Epithelial cell of prostate (primary cell): ENCODE measurements around the gene DNAL1.

Experiments used
- DNase-seq: peaks from one replicate; pipeline ENCODE4 v3.0.0-alpha.2; 2011; ENCODE audit warnings: low read depth, low spot score
- H3K27ac ChIP-seq: fragments of 450-650 bp; 2 replicates; pipeline ENCODE4 v1.5.1; 2017; ENCODE audit warnings: mild to moderate bottlenecking

The DNAL1 gene, protein sequence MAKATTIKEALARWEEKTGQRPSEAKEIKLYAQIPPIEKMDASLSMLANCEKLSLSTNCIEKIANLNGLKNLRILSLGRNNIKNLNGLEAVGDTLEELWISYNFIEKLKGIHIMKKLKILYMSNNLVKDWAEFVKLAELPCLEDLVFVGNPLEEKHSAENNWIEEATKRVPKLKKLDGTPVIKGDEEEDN

GRCh38 chr14:73644531-73645247 is at the start of gene DNAL1:
Gene DNAL1, plus strand, starts transcription at chr14:73644986. Its CDS starts 54 bp downstream, at chr14:73645040.
- peak; percentile 12 for DNase-seq

GRCh38 chr14:73599499-73599898 is 45.3 kb upstream of the DNAL1 start:
- H3K27ac ChIP-seq, result no peak overlapping the region
- DNase-seq, result no peak

More at GRCh38 chr14:73644531-73645247, at the start of gene DNAL1:
- peak within 1 kb of the TSS; percentile 55 for H3K27ac ChIP-seq

DNA sequence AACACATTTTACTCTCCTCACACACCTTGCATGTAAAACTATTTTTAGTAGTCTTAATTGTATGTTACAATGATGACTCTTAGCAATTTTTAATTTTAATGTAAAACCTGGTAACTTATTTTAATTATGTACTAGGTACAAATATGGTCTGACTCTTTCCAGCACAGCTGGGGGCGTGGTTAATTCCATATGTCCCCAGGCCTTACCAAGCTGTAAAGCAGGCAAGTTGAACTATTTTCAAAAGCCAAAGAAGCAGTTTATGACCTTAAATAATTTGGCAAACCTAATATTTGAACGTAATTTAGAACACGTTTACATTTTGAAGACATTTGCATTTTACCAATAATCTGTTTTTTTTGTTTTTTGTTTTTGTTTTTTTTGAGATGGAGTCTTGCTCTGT is 41.8 kb upstream of the DNAL1 start:
- H3K27ac ChIP-seq, result no peak overlapping the region
- DNase-seq, result no peak

- no peak for DNase-seq
- no peak overlapping the region for H3K27ac ChIP-seq
Measured at GRCh38 chr14:73606271-73606670, 38.5 kb upstream of the DNAL1 start.

DNA sequence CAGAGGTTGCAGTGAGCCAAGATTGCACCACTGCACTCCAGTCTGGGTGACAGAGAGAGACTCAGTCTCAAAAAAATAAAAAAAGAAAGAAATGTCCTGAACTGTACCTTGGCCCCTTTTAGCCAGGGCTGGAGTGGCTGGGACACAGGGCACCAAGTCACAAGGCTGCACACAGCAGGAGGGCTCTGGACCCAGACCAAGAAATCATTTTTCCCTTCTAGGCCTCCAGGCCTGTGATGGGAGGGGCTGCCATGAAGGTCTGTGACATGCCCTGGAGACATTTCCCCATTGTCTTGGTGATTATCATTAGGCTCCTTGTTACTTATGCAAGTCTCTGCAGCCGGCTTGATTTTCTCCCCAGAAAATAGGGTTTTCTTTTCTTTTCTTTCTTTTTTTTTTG is 37.5 kb upstream of the DNAL1 start:
- no peak overlapping the region for H3K27ac ChIP-seq
- no peak for DNase-seq

GRCh38 chr14:73610687-73611086 is 34.1 kb upstream of the DNAL1 start:
- H3K27ac ChIP-seq, result no peak overlapping the region
- no peak for DNase-seq

- DNase-seq, result peak; percentile 18
- H3K27ac ChIP-seq, result peak within 1 kb of the TSS; percentile 33
Measured at GRCh38 chr14:73612339-73613045, 32.3 kb upstream of the DNAL1 start, which contains the start of gene ACOT6. Gene ACOT6, plus strand, starts transcription at chr14:73612517. Its CDS starts 55 bp downstream, at chr14:73612572.

DNA sequence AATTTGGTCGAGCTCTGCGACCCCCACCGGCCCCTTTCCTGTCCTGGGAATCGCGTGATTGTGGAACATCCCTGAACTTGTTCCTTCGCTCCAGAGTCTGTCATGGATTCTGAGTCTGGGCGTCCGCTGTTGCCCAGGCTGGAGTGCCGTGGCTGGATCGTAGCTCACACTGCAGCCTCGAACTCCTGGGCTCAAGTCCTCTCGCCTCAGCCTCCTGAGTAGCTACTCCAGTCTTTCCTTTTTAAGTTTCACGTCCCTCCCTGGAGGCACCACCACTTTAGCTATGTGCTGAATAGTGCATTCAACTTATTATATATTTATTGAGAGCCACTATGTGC is 31.8 kb upstream of the DNAL1 start:
- H3K27ac ChIP-seq, result peak overlapping the region; percentile 33
- no peak for DNase-seq

DNA sequence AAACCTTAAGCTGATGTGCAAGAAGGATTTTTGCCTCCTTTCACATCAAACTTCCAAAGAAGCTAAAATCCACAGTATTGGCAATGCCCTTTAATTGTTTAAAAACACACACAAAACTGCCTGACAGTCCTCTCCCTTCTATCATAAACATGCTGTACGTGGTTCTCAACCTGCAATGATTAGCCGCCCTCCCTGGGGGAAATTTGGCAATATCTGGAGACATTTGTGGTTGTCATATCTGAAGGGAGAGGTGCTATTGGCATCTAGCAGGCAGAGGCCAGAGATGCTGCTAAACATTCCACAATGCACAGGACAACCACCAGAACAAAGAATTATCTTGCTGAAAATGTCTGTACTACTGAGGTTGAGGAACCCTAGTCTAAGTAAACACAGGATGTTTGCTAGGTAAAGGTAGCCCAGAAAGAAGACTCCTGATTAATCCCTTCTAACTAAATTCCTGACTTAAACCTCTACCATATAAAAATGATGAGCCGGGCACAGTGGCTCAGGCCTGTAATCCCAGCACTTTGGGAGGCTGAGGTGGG is 31.3 kb upstream of the DNAL1 start:
- no peak overlapping the region for H3K27ac ChIP-seq
- DNase-seq, result no peak

DNA sequence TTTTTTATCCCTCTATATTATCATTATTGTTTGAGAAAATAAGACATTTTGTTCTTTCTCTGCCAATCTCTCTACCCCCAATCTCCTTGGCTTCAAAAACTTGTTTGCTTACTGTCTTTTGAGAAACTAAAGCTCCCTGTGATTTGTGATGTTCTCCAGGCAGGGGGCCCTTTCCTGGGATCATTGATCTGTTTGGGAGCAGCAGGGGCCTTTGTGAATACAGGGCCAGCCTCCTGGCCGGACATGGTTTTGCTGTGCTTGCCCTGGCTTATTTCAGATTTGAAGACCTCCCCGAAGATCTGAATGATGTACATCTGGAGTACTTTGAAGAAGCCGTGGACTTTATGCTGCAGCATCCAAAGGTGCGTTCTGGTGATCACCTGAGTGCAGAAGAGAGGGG is 28.0 kb upstream of the DNAL1 start:
- no peak for DNase-seq
- no peak overlapping the region for H3K27ac ChIP-seq

DNA sequence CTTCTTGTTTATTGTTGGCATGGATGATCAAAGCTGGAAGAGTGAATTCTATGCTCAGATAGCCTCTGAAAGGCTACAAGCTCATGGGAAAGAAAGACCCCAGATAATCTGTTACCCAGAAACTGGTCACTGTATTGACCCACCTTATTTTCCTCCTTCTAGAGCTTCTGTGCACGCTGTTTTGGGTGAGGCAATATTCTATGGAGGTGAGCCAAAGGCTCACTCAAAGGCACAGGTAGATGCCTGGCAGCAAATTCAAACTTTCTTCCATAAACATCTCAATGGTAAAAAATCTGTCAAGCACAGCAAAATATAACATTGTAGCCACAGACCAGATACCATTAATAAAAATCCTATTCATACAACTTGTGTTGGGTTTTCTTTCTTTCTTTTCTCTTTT is 25.3 kb upstream of the DNAL1 start:
- no peak overlapping the region for H3K27ac ChIP-seq
- DNase-seq, result no peak

DNA sequence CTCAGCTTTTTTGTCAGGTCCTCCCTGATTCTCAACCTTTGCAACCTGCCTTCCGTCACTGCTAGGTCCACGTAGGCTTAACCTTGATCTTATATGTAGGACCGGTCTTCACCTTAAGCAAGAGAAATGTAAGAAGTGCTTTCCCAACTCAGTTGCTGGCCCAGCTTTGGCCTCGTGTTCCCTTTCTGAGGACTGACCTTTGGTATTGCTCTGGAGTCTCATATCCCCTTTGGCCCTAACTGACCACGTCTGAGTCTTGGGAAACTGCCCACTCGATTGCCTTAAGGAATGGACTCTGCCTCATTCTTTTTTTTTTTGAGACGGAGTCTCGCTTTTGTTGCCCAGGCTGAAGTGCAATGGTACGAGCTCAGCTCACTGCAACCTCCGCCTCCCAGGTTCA is 24.5 kb upstream of the DNAL1 start:
- H3K27ac ChIP-seq, result no peak overlapping the region
- DNase-seq, result no peak

DNA sequence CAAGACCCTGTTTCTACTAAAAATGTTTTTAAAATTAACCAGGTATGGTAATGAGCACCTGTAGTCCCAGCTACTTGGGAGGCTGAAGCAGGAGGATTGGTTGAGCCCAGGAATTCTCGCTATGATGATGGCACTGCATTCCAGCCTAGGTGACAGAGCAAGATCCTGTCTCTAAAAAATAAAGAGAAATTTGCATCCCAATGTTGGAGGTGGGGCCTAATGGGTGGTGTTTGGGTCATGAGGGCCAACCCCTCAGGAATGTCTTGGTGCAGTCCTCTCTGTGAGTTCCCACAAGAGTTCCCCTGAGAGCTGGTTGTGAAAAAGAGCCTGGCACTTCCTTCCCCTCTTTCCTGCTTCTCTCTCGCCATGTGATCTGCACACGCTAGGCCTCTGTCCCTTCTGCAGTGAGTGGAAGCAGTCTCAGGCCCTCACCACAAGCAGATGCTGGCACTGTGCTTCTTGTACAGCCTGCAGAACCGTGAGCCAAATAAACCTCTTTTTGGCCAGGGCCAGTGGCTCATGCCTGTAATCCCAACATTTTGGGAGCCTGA is 21.2 kb upstream of the DNAL1 start:
- no peak for DNase-seq
- no peak overlapping the region for H3K27ac ChIP-seq

DNA sequence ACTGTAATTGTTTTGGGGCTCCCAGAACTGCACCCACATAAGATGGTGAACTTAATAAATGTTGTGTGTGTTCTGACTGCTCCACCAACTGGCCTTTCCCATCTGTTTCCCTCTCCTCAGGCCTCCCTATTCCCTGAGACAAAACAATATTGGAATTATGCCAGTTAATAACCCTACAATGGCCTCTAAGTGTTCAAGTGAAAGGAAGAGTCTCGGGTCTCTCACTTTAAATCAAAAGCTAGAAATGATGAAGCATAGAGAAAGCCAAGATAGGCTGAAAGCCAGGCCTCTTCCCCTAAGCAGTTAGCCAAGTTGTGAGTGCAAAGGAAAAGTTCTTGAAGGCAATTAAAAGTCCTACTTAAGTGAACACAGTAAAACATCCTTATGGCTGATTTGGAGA is 19.1 kb upstream of the DNAL1 start:
- H3K27ac ChIP-seq, result no peak overlapping the region
- DNase-seq, result no peak

DNA sequence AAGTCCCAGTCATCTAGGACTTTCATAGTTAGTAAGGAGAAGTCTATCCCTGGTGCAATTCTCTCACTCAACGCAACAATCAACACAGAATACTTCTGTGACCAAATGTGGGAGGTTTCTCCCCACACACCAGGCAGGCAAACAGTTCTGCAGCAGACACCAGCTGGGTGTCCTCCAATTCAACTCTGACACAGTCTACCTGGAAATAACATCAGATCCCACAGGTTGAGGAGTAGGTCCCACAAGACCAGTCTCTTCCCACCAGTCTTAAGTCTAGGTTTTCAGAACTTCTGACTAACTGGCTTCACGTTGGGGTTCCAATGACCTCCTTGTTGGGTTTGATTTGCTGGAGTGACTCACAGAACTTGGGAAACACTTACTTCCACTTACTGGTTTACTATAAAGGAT is 17.6 kb upstream of the DNAL1 start:
- DNase-seq, result no peak
- no peak overlapping the region for H3K27ac ChIP-seq

DNA sequence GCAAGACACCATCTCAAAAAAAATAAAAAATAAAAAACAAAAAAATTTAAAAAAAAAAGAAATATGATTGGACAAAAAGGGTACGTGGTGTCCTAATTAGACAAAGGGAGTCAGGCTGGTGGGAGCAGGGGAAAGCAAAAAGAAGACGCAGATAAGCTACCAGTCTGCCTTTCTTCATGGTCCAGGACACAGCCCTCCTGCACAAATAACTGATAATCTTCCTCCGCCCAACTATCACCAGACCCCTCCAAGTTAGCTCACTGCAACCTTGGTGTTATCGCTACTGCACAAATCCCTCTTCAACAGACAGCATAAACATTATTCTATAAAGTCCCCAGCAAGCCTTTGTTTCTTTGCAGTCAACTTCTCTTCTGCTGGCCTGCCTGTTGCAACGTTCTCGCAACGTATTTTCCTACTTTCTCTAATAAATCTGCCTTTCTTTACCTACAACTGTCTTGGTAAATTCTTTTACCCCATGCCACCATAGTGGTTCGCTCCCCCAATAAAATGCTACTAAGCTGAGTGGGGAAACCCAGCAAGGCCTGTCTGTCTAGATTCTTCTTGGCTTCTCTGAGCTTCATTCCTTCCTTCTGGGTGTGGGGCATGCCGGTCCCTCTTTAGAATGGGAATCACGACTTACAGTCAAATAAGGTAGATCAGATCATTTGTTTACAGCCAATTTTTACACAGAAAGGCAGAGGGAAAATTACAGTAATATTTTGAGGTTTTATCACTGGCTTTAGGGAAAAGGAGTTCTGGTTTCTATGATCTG is 14.6 kb upstream of the DNAL1 start:
- DNase-seq, result no peak
- H3K27ac ChIP-seq, result no peak overlapping the region

- DNase-seq, result no peak
- no peak overlapping the region for H3K27ac ChIP-seq
Measured at GRCh38 chr14:73633116-73634010, 11.4 kb upstream of the DNAL1 start.

DNA sequence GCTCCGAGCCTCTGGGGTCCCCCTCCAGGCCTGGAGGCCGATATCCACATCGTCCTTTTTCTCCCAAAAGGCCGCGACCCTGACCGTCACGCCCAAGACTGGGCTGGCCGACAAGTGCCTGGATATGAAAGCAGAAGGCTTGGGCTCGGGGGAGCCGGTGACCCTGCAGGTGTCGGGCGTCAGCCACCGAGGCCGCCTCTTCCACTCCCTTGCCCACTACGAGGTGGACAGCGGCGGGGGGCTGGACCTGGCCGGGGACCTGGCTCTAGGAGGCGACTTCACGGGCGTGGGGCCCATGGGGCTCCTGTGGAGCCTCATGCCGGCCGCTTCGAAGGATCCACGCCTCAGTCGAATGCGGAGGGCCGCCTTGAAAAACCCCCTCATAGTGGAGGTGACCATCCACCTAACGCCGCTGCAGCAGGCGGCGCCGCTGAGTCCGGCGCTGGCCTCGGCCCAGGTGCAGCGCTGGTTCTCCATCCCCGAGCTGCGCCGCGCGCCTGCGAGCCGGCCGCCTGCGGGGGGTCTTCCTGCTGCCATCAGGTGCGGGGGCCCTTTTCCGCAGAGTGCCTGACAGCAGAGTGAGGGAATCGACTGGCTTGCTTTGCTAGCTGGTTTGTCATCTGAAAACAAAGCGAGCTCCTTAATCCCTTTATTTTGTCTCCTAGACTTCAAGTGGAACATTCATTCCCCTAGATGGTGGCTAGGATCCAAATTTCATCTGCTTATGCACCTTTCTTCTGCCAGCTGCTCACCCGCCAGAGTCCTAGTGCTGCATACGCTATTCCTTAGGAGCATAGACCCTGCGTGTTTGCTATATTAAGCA is 10.6 kb upstream of the DNAL1 start:
- DNase-seq, result no peak
- H3K27ac ChIP-seq, result no peak overlapping the region
